Umbilical cord (tissue), 2 donors: ENCODE data around the gene NF2. TPM values are rescaled to one million over a fixed set of nuclear protein-coding genes. Genes with fewer than 3 reads are reported as not detected.
A peak's percentile ranks its signal among the peaks of the same experiment; 100 is the strongest.

Experiments
- DNase-seq: peaks from one replicate; pipeline ENCODE4 v3.0.0-alpha.2; 2015; ENCODE audit warnings: low spot score
- total RNA-seq: library from RNA; depleted of rRNA; stranded (reverse); fragments of >200 nt; gene quantifications from one replicate; pipeline ENCODE4 v1.2.3, GENCODE V29; 2014; ENCODE audit warnings: low replicate concordance; ENCODE audit not compliant: insufficient read depth

The NF2 gene
- total RNA-seq, 1 donor from 2014 or later, result 25.5 TPM

GRCh38 chr22:29719899-29720645 is 116.6 kb downstream of the NF2 start, which contains the start of gene CABP7:
CABP7 (plus strand) TSS chr22:29720003; CDS start chr22:29720425, 422 bp downstream.
- DNase-seq, result no peak

GRCh38 chr22:29720811-29721323 is 117.4 kb downstream of the NF2 start:
- DNase-seq, result no peak

DNA sequence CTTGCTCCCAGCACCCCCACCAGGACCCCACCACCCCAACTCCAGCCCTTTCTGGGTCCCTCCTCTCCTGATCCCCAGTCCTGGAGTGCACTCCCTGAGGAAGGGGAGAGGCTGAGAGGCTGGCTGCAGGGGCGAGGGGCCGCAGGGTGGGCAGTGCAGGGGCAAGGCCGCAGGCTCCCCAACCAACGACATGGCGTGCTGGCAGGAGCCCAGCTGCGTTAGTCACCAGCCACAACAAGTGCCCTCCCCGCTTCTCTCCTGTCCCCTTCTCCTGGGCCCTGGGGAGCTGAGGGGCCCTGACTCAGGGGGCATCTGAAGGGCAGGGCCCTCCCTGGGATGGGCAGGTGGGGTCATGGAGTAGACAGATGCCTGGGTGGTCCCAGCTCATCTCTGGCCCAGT is 118.7 kb downstream of the NF2 start:
- no peak for DNase-seq

GRCh38 chr22:29722587-29722986 is 119.2 kb downstream of the NF2 start:
- DNase-seq, result no peak

- no peak for DNase-seq
Measured at GRCh38 chr22:29723766-29724165, 120.3 kb downstream of the NF2 start.

DNA sequence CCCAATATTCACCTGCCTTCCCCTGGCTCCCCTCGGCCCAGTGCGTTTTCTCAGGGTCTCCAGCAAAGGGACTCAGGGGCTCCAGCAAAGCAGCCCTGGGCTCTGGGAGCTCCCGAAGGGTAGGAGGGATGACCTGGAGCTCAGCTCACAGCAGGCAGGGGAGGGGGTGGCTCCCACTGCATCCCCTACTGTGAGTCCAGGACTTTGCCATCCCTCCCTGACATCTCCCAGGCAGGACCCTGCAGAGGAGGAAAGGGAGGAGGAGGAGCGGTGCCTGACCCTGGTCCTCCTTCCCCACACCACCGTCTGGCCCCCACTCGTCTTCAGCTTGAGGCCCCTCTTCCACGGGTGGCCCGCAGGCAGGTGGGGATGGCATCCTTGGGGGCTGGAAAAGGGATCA is 121.4 kb downstream of the NF2 start:
- no peak for DNase-seq

- no peak for DNase-seq
Measured at GRCh38 chr22:29726106-29726505, 122.7 kb downstream of the NF2 start.

DNA sequence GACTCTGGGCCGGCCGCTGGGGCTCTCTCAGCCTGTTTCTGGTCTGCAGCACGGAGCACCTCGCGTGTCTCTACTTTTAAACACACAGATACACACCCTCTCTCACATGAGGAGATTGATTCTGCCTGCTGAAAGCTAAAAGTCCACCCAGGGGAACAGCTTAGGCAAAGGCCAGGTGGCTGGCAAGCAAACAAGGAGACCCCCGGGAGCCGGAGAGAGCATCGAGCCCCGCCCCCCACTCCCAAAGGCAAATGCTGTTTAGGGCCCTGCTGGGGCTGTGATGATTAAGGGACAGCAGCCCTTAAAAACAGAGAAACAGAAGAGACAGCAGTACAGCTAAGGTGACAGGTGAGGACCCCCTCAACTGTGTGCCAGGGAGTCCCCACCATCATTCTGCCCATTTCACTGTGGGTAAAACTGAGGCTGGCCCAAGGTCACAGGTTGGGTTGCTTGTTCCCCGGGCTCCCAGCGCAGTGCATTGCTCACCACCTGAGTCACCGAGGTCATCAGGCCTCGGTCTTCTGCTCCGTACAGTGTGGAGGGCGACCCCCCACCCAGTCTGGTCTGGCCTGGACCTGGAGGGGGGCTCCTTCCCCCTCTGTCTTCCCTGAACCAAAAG is 123.2 kb downstream of the NF2 start:
- DNase-seq, result no peak

DNA sequence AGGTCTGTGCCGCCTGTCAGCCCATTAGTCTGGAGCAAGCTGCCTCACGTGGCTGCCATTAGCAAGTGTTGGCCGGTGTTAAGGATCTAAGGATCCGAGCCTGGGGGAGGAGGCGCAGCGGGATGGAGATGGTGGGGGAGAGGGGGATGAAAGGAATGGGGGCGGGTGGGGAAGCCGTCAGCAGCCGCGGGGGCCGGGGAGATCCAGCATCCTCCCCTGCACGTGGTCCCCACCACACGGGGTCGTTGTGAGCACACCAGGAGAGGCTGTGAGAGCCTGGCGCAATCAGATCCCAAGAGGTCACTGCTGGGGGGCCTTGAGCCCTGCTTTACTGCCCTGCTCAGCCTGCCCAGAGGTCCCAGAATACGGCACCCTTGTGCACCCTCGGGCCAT is 123.7 kb downstream of the NF2 start:
- DNase-seq, result no peak

- no peak for DNase-seq
Measured at GRCh38 chr22:29729161-29729560, 125.7 kb downstream of the NF2 start.

- DNase-seq, result no peak
Measured at GRCh38 chr22:29731058-29731850, 127.8 kb downstream of the NF2 start.

DNA sequence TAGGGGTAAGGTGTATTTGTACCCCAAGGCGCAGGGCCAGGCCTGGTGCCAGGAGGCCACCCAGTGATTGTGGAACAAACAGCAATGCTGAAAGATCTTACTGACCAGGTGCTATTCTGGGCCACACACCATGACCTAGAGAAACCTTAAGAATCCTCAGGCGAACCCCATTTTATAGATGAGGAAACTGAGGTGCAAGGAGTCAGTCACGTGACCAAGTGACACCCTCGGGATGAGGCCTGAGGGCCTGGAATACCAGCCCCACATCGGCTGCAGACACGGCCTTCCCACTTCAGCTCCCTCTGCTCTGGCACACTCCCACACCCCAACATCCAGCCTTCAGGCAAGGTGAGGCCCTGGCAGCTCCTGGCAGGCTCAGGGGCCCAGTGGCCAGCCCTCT is 129.4 kb downstream of the NF2 start:
- DNase-seq, result no peak

GRCh38 chr22:29733362-29734201 is 130.1 kb downstream of the NF2 start:
- DNase-seq, result peak; percentile 27

- DNase-seq, result no peak
Measured at GRCh38 chr22:29734406-29734805, 131.0 kb downstream of the NF2 start.

GRCh38 chr22:29734838-29735237 is 131.4 kb downstream of the NF2 start:
- no peak for DNase-seq

DNA sequence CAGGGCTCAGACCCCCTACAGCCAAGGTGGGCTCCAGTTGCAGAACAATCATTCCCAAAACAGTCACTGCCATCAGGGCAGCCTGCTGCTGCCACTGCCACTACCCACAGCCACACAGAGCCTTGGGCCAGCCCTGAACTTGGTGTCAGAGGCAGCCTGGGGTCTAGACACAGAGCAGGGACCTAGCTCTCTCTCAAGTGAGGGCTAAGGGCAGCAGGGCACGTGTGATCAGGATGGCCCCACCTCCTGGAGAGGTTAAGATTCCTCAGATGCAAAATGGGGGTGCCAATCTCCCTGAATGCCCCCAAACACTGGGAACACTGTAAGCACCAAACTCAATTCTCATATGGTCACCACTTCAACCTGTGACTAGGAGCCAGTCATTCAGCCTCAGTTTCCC is 132.0 kb downstream of the NF2 start:
- DNase-seq, result no peak

- DNase-seq, result no peak
Measured at GRCh38 chr22:29737251-29738117, 134.1 kb downstream of the NF2 start.

- DNase-seq, result no peak
Measured at GRCh38 chr22:29738118-29738815, 134.8 kb downstream of the NF2 start.

GRCh38 chr22:29739346-29739875 is 136.0 kb downstream of the NF2 start:
- DNase-seq, result no peak

DNA sequence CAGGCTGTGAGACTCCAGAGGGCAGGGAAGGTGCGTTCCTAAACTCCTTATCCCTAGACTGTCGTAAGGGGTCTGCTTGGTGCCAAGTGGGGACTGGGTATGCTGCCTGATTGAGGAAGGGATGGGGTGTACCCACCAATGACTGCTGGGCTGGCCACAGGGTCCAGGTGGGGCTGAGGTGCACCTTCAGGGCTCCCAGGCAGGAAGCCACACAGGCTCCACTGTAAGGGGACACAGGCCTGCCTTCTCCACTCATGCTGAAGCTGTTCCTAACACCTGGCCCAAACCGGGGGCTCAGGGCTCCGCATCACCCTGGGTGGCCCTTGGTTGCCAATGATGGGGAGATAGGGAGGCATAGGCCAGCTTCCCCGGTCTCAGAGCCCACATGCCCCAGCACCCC is 136.8 kb downstream of the NF2 start:
- no peak for DNase-seq
